ENCODE measurements around the gene ADCY9. TPM values are rescaled to one million over a fixed set of nuclear protein-coding genes. Genes with fewer than 3 reads are reported as not detected.

The ADCY9 gene
- total RNA-seq, 4 donors from 2014 or later = 19.0 to 32.7 (median 29.6) TPM

DNA sequence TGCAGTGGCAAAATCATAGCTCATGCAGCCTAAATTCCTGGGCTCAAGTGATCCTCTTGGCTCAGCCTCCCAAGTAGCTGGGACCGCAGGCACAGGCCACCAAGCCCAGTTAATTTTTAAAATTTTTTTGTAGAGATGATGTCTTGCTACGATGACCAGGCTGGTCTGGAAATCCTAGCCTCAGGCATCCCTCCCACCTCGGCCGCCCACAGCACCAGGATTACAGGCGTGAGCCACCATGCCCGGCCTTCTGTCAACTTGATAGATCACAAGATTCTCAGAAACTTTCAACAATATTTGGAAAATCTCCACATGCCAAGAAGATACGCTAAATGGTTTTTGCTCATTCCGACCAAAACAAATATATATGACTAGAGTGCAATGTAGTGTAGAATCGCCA, 111.0 kb downstream of the ADCY9 start:
- Histone ChIP-seq H3K27ac (no peak overlapping the region), H3K4me3 (no peak overlapping the region), H3K4me1 (peaks cover 0 to 6% (median 0%) of the 10 kb centered on the region in 4 donors), H3K9me3 (no peaks in the 10 kb centered on the region), H3K27me3 (no peaks in the 10 kb centered on the region), H3K36me3 (peaks cover 0 to 3% (median 0%) of the 10 kb centered on the region in 3 donors)
- 89 to 93% methylated on average over 9 of the region's 9 CpGs for WGBS, 2 donors
- no peak for DNase-seq (ENCODE audit: low spot score in 2 of 2)
- no peak for TF ChIP-seq EP300 (IDR thresholded peaks at IDR 0.05)

DNA sequence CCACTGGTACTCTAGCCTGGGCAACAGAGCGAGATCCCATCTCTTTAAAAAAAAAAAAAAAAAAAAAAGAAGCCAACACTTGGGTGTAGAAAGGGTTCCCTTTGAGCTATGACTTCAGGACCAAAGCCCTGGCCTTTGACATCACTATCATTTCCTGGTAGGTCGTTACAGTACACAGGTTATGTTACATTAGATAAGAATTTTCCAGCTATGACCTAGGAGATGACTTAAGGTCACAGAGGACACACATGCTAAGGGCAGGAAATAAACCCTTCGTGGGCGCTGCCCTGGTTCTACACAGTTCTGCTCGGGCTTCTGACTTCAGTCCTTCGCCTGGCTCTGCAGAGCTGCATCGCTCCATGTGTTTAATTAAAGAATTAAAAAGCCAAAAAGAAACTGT, 112.0 kb downstream of the ADCY9 start:
- Histone ChIP-seq H3K36me3 (peaks cover 0 to 3% (median 0%) of the 10 kb centered on the region in 3 donors), H3K27ac (no peak overlapping the region), H3K27me3 (no peaks in the 10 kb centered on the region), H3K4me1 (peaks cover 0 to 11% (median 0%) of the 10 kb centered on the region in 4 donors), H3K4me3 (no peak overlapping the region), H3K9me3 (no peaks in the 10 kb centered on the region)
- TF ChIP-seq, protein P1, sequence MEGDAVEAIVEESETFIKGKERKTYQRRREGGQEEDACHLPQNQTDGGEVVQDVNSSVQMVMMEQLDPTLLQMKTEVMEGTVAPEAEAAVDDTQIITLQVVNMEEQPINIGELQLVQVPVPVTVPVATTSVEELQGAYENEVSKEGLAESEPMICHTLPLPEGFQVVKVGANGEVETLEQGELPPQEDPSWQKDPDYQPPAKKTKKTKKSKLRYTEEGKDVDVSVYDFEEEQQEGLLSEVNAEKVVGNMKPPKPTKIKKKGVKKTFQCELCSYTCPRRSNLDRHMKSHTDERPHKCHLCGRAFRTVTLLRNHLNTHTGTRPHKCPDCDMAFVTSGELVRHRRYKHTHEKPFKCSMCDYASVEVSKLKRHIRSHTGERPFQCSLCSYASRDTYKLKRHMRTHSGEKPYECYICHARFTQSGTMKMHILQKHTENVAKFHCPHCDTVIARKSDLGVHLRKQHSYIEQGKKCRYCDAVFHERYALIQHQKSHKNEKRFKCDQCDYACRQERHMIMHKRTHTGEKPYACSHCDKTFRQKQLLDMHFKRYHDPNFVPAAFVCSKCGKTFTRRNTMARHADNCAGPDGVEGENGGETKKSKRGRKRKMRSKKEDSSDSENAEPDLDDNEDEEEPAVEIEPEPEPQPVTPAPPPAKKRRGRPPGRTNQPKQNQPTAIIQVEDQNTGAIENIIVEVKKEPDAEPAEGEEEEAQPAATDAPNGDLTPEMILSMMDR (IDR thresholded peaks at IDR 0.05) = no peak
- TF ChIP-seq EP300 (IDR thresholded peaks at IDR 0.05) (no peak), POLR2A (IDR thresholded peaks at IDR 0.05) (no peak)
- WGBS, 2 donors = 84 to 92% methylated on average over 7 of the region's 7 CpGs
- no peak for DNase-seq (ENCODE audit: low spot score in 2 of 2)

DNA sequence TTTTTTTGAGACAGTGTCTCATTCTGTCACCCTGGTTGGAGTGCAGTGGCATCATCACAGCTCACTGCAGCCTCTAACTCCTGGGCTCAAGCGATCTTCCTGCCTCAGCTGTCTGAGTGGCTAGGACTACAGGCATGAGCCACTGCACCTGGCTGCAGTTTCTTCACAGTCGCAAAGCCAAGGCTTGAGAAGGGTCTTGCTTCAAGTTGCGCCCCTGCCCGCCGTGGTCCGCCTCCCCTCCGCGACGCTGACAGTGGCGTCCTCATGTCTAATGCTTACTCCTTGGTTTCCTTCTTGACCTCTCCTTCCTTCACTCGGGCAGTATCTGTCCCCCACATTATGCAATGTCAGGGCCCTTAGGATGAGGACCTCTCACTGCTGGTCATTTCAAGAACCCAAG, 112.7 kb downstream of the ADCY9 start:
- H3K4me3 ChIP-seq = no peak overlapping the region
- TF ChIP-seq EP300 (IDR thresholded peaks at IDR 0.05) = no peak
- TF ChIP-seq, protein P1 (IDR thresholded peaks at IDR 0.05) = no peak
- TF ChIP-seq POLR2A (IDR thresholded peaks at IDR 0.05) = no peak
- H3K27ac ChIP-seq = no peak overlapping the region
- 93% methylated on average over 11 of the region's 11 CpGs for WGBS, 2 donors
- no peaks in the 10 kb centered on the region for H3K27me3 ChIP-seq
- H3K4me1 ChIP-seq = peaks cover 0 to 17% (median 0%) of the 10 kb centered on the region in 4 donors
- no peaks in the 10 kb centered on the region for H3K9me3 ChIP-seq
- peaks cover 0 to 3% (median 0%) of the 10 kb centered on the region in 3 donors for H3K36me3 ChIP-seq
- DNase-seq (ENCODE audit: low spot score in 2 of 2) = no peak

DNA sequence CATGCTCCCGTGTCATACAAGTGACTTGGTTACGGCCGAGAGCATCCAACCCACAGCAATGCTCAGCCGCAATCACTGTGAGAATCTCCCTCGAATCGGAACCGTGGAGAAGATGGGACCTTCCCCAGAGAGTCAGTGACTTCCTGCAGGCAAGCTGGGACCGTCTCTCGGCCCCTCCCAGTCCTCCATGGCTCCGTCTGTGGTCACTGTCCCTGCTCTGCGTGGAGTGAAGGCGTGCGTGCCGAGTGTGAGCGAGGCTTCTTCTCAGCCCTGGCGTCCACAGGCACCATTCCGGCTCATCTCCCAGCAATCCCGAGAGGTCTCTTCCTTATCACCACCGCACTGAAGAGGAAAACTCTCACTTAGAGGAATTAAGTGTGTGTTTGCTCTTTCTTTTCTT, 113.1 kb downstream of the ADCY9 start:
- H3K27ac ChIP-seq = no peak overlapping the region
- TF ChIP-seq POLR2A (IDR thresholded peaks at IDR 0.05) (no peak), EP300 (IDR thresholded peaks at IDR 0.05) (no peak)
- TF ChIP-seq, protein P1 (IDR thresholded peaks at IDR 0.05) = no peak
- no peaks in the 10 kb centered on the region for H3K9me3 ChIP-seq
- no peak for DNase-seq (ENCODE audit: low spot score in 2 of 2)
- no peaks in the 10 kb centered on the region for H3K27me3 ChIP-seq
- 83 to 92% methylated on average over 19 of the region's 19 CpGs for WGBS, 2 donors
- H3K4me3 ChIP-seq = no peak overlapping the region
- H3K4me1 ChIP-seq = peaks cover 0 to 17% (median 0%) of the 10 kb centered on the region in 4 donors
- H3K36me3 ChIP-seq = peaks cover 0 to 3% (median 0%) of the 10 kb centered on the region in 3 donors

DNA sequence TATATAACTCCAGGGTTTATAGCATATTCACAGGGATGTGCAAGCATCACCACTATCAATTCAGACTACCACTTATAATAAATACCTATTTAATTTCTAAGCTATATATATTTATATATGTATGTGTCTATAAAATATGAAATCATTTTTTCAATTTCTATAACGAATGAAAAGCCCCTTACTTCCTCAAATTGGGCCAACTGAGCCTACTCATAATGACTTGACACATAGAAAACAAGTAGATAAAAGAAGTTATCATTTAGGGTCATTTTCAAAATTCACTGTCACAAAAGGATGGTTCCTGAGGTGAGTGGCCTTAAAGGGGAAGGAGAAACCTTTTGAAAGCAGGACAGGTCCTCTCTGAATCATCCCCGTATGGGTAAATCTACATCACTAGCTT, 114.1 kb downstream of the ADCY9 start:
- DNase-seq (ENCODE audit: low spot score in 2 of 2) = no peak
- Histone ChIP-seq H3K27ac (no peak overlapping the region), H3K9me3 (no peaks in the 10 kb centered on the region), H3K4me1 (peaks cover 0 to 17% (median 0%) of the 10 kb centered on the region in 4 donors), H3K27me3 (no peaks in the 10 kb centered on the region), H3K36me3 (peaks cover 0 to 3% (median 0%) of the 10 kb centered on the region in 3 donors), H3K4me3 (no peak overlapping the region)
- TF ChIP-seq POLR2A (IDR thresholded peaks at IDR 0.05) (no peak), EP300 (IDR thresholded peaks at IDR 0.05) (no peak)
- TF ChIP-seq, protein P1 (IDR thresholded peaks at IDR 0.05) = no peak
- WGBS, 2 donors = 84 to 88% methylated on average over 2 of the region's 2 CpGs

Data from tibial nerve (tissue), 4 donors.